HG03378 (cell line): ENCODE results near the gene TMEM117.

Source experiments
- ATAC-seq: cut with Tn5 transposase; IDR thresholded peaks from one replicate; pipeline ENCODE4 v1.9.1; 2021; ENCODE audit warnings: mild to moderate bottlenecking, moderate library complexity; ENCODE audit not compliant: unreplicated experiment

Gene TMEM117

DNA sequence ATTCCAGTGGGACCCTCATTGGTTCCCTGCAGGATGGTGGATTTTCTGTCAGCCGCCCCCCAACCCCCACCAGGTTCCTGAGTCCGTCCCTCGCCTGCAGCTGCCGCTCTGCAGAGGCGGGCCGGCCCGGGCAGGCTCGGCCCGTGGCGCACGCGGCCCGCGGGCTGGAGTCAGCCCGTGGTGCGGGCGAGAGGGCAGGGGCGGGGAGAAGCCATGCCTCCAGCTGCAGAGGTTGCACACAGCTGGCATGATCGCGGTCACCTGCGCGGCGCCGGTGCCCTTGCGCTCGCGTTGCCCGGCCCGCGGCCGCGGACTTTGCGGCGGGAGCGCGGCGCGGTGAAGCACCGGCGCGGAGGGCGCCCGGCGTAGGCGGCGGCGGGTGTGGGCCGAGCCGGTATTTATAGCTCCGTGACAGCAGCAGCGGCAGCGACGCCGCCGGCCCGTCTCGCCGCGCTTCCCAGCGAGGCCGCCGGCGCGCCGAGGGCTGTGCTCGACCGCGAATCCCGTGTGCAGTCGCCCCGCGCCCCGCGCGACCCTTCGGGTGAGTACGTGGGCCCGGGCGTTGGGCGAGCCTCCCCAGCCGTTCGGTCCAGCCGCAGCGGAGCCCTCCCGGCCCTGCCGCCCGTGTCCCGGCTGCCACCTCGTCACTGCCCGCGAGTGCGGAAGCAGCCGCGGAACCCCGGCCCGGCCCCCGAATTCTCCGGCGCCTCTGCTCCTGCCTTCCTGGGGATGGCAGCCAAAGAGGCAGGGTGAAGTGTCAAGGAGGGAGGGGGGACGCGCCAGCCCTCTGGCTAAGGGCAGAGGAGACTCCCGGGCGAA, at the start of gene TMEM117:
Gene TMEM117 (plus strand): TSS at position 426 of the 819 bp plus-strand sequence.
- ATAC-seq, result peak; percentile 65

DNA sequence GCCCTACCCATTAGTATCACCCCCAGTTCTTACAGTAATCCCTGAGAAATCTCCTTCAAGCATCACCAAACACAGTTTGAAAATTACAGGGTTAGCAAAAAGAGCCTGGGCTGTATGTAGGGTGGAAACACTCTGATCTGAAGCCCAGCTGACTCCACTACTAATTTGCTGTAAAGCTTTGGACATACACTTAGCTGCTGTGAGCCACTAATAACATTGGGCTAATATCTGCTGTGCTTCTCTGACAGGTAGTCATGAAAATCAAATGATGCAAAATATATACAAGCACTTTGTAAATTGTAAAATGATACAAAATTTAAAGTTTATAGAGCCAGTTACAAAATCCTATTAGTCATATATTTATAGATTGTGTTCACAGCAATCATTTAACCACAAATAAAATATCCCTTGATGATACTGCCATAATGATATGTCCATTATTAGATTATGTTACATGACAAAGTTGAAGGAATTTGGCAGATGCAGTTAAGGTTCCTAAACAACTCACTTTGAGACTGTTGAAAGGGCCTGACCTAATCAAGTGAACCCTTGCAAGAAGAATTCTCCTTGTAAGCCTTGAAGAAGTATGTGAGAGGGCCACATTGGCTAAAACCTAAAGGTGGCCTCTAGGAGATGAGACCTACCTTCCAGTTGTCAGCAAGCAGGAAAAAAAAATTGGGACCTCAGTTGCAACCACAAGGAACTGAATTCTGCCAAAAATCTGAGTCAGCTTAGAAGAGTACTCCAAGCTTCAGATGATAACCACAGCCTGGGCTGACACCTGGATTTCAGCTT, 48.8 kb upstream of the TMEM117 start:
- no peak for ATAC-seq

DNA sequence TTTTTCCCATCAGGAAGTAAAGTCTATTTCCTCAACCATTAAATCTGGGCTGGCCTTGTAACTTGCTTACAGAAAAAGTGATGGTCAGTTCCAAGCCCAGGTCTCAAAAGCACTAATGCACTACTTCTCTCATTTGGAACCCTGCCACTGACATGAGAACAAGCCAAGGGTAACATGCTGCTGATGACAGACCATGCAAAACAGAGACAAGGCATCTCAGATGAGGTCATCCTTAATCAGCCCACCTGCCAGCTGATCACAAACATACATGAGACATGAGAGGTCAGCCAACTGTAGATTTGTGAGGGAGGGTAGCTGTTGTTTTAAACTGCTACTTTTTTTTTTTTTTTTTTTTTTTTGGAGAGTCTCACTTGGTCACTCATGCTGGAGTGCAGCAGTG, 45.9 kb upstream of the TMEM117 start:
- no peak for ATAC-seq

DNA sequence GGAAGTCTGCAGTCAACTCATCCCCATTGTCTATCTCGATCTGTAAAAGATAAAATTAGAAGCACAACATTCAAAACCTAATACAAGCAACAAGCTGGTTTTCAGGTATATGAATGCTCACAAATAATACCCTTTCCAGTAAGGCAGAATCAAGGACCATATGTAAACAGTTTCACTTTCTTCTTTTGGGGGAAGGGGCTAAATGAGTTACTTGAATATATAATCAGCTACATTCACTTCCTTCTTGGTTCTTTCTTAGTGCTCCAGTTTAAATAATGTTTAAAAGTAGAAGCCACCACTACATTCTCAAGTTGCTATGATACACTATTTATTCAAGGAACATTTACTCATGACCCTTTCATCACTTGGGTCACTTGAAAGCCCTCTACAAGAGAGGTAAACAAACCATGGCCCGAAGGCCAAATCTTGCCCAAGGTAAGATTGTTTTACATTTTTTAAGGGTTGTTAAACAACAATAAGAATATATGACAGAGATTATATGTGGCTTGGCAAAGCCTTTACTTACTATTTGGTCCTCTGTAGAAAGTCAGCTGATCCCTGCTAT, 40.1 kb upstream of the TMEM117 start:
- ATAC-seq, result no peak

DNA sequence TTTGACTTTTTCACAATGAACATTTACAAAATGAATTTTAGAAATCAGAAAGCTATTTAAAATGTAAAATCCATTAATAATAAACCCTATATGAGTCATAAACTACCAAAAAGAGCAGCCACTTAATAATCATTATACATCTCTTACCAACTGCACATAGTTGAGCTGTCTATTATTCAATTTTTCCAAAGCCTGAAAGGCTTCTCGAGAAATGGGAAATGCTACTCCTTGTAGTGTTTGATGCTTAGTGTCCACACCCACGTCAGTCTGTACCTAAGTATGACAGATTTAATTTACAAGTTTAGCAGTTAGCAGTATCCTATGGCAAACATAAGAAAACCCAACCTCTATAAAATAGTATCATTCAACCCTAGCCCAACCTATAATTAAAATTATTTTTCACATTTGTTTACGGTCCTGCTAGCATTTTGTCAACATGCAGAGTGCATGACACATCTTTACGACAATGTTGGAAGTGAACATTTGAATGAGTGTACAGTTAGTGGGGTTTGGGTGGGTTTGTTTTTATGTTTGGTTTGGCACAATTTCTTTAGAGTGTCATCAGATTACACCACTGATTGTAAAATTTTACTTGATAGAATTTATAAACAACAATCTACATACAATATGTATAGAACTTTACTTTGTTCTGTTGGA, 38.2 kb upstream of the TMEM117 start:
- ATAC-seq, result no peak

DNA sequence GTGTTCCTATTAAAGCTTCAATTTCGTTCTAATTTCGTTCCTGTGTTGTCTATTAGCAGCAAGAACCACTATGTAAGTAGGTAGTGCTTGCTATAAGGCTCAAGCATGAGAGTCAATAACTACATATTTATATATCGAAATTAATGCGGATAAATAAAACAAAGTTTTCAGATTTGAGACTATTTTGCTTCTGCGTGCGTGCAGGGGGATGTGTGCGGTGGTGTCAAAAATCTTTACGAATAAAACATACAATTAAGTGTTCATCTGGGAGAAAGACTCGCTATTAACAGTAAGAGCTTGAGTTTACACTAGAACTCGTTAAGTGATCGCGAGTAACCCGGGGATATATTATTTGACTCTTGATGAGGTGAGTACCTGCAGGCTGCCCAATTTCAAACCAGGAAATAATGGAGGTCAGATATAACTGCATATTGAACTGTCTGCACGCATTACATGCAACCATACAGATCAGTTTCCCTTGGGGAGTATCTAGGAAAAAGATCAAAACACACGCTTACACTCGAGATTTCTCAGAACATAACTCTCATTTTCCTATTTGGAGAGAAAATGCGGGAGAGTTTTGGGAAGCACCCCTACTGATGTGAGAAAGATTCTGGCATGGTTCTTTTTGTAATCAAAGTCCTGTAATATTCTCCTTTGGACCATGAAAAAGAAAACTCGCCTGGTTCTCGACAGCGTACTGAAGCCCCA, 30.6 kb upstream of the TMEM117 start:
- ATAC-seq, result no peak

DNA sequence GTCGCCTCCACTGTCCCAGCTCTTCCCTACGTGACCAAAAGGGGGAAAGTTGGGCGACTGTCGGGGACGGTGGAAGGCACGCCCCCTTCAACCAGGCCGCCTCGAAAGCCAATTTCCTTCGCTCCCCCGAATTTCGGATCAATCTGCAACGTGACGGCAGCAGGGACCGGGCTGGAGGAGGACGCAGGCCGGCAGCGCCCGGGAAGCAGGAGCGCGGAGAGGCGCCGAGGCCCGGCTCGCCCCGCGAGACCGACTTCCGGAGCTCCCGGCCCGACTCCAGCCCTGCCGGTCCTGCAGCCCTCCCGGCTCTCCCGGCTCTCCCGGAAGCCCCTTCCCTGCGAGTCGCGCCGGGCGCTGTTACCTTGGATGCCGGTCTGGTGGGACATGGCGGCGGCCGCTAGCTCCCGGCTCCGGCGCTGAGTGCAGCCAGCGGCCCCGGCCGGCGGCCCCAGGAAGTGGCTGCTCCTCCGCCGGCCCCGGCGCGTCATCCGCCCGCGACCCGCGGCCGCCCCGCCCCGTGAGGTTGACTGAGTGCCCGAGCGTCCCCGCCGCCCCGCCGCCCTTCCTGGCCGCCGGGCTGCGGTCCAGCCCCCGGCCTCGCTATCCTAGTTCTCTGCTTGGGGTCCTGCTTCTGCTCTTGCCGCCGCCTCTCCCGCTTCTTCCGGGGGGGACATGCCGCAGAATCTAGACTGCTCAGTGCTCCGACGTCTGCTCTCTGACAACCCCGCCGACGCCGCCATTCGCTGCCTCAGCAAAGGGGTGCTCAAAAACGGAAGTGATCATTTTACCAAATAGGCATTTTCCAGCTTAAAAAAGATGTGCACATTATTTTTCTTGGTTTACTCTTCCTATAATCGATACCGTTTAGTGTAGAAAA, 29.8 kb upstream of the TMEM117 start, which contains the start of gene TWF1:
Gene TWF1 (minus strand): TSS at position 458 of the 877 bp plus-strand sequence. CDS start 72 bp downstream, at position 386.
- peak; percentile 79 for ATAC-seq

DNA sequence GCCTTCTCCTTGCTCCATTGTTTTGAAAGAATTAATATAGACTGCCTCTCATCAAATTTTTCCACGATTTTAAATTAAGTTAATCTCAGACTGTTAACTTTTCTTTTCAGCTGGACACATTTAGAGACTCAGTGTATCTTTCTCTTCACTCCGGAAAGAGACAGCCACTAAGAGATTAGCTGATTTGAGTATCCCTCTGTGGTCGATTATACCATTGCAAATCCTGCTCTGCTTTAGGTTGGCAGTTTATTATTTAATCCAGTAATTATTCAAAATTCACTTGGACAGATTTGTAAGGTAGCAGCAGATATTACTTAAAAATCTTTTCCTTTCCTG, 29.2 kb upstream of the TMEM117 start:
- no peak for ATAC-seq

DNA sequence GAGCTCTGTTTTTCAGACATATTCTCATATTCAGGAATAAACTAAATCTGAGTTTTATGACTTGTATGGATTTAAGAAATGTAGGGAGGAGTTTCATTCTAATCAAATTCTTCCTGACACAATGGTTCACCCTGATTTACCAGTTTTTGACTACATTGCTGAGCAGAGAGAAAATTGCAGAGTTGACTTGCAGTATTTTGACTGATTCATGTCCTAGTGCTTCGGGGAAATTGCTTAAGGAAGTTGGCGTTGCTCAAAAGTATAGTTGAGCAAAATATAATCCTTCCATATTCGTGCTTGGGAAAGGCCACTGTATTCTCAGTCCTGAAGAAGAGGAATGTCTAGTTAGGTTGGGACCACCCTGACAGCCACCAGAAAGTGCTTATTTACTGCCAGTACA, 28.5 kb upstream of the TMEM117 start:
- no peak for ATAC-seq

DNA sequence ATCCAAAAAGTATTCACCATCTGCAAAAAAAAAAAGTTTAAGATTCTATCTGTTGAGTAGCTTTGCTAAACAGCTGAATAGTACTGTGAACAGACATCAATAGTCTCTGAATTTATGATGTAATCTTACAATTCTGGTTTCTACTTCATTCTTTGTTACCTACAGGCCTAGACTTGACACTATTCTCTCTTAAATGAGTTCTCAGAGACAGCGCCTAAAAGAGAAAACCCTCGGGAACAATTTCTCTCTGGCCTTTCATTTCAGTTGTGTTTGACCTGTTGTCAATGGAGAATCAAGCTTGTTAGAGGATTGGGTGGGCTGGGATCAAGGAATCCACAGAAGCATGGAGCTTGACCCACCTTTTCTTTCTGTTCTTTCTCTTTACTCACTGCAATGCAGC, 23.8 kb upstream of the TMEM117 start:
- no peak for ATAC-seq

DNA sequence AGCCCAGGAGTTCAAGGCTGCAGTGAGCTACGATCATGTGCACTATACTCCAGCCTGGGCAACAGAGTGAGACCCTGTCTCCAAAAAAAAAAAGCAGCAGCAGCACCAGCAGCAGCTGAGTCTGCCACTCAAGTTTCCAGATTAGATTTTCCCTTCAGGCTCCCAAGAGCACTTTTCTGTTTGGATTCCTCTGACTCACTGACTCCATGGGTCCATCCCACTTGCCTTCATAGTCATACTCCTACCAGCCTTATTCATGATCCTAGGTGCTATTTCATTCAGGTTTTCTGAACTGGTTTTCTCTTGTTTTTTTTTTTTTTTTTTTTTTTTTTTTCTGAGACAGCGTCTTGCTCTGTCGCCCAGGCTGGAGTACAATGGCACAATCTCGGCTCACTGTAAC, 23.0 kb upstream of the TMEM117 start:
- no peak for ATAC-seq

DNA sequence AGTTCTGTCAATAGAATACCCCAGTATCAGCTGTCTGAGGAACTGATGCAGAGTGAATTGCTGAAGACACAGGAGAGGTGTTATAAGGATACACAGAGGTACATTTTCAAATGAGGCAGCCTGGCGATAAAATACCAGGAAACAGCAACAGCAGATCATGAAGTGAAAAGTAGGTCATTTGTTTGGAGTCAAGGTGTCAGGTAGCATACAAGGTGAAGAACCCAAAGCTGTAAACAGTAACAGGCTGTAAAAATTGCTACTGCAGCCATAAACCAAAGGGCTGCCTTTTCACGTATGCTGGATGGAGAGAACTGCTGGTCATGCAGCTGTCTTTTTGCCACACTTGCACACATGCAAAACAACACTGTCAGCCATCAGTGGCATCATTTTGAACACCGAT, 20.5 kb upstream of the TMEM117 start:
- no peak for ATAC-seq

DNA sequence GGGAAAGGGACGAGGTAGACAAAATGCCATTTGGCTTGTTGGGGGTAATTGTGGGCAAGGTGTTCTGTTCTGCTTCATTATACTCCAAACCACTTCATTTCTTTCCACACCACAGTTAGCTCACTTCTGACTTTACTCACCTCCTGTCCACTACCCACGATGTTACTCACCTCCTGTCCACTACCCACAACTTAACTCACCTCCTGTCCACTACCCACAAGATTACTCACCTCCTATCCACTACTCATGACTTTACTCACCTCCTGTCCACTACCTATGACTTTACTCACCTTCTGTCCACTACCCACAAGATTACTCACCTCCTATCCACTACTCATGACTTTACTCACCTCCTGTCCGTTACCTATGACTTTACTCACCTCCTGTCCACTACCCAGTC, 19.7 kb upstream of the TMEM117 start:
- ATAC-seq, result no peak

DNA sequence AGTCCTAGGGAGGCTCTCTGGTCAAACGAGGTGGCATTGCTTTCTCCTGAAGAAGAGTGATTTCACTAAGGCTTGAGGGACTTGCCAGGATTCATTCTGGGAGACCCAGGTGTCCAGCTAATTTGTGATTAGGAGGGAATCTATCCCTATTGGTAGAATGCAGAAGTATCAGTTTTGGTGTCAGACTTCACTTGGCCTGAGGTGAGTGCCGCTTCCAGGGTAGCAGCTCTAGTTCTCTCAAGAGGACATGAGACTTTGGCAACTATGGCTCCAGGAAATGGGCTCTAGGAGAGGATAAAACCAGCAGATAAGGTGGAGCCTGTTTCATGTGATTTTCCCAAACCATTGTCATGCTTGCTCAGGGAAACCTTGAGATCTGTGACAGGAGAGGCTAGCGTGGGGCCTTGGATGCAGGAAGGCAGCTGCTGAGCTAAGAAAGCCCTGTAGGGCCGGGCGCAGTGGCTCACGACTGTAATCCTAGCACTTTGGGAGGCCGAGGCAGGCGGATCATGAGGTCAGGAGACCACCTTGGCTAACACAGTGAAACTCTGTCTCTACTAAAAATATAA, 11.6 kb upstream of the TMEM117 start:
- ATAC-seq, result no peak

DNA sequence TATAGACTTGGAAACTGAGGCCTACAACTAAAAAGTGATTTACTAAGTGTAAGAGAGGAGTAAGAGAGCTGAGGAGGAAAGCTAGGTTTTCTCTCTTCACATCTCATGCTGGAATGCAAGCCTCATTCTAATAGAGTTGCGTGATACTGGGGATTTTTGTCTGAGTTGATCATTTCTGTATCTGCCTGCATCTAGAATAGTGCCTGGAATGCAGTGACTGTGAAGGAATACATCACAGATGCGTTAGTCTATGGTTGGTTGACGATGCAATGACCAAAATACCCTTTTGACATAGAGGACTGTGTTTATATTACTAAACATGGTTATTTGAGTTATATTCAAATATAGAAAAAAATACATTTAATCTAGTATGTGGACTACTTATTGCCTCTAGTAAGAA, 9.2 kb upstream of the TMEM117 start:
- ATAC-seq, result no peak

DNA sequence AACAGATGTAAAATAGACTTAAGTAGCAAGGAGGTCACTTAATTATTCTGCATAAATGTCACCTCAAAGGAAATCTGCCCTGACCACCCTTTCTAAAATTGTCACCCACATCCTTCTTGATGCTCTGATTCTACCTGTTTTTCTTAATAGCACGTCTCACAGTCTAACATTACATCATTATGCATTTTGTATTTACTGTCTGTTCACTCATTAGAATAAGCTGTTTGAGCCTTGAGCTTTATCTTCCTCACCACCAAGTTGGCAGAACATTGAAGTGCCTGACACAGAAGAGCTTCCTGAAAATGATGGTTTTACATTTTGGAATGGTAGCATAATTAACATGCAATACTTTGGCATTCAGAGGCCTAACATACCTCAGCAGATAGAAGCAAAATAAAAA, 8.8 kb upstream of the TMEM117 start:
- ATAC-seq, result no peak

DNA sequence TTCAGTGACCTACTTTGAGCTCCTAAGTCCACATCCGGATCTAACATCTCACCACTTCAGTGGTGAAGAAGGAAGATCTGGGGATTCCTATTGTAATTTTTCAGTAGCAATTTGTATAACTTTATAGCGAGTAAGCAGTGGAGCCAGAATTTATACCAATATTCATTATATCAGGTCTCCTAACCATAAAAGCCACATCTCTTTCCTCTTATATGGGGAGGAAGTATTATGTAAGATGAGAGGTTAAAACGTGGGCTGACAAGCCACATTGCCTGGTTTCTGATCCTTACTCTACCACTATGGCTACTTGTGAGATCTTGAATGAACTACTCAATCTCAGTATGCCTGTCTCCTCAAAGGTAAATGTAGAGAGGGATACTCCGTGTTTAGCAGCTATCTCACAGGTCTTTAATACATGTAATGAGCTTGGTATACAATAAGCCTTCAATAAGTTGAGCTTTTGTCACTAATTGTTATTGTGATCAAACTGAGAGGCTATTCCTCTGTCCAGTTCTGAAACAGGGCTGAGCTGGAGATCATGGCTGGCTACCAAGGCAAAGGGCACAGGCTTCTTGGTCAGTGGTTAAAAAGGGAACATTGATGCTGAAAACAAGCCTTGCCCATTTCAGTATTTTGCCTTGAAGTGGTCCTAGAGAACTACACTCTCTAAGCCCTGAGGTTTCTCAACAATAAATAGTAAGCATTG, 3.3 kb upstream of the TMEM117 start:
- peak; percentile 32 for ATAC-seq

DNA sequence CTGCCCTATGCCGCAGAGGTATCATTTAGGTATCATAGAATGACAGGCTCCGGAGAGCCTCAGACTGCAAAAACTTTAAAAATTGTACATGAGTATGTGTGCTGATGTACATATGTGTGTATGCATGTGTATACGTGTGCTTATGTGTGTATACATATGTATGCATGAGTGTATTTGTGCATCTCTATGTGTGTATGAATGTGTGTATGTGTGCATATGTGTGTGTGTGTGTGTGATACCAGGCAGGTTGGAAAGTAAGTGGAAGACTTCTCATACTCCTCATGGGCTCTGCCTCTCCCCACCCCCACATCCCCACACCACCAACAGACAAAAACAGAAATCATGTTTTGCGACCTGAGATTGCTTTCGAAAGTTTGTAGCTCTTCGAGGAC, 621 bp upstream of the TMEM117 start:
- ATAC-seq, result peak; percentile 2

DNA sequence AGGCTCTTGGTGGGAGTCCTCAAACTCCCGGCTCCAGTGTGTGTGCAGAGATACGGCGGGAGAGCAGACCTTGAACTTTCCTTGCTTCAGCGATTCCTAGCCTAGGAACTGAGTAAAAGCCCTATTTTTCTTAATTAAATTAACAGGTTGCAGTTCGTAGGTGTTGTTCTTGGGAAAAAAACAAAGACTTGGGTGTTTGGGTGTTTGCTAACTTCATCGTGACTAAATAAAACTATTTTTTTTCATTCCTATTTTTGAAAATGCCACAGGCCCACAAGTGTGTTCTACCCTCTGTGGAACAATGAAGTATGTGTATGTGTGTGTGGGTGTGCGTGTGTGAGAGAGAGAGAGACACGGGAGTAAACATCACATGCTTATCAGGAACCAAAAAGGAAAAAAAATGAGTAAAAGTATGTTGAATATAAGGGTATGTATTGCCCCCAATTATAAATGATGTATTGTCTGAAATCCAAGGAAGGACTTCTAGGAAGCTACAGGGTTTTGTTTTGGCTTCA, 651 bp downstream of the TMEM117 start:
- ATAC-seq, result peak; percentile 37
